Breast epithelium (tissue), 4 donors: Measurements from ENCODE around the gene TMEM17. TPM values are rescaled to one million over a fixed set of nuclear protein-coding genes. Genes with fewer than 3 reads are reported as not detected.

Experiments
- DNase-seq, 2 donors: peaks; one replicate each; pipeline ENCODE4 v3.0.0-alpha.2; 2019; ENCODE audit warnings: low spot score in 2 of 2
- H3K27ac ChIP-seq, 2 donors: fragments of 200-600 bp; sonication (generic) in 1 of 2; one replicate each; pipeline ENCODE4 v1.5.1; 2016 to 2019; ENCODE audit warnings: mild to moderate bottlenecking in 1 of 2
- H3K27me3 ChIP-seq, 2 donors: fragments of 200-600 bp; sonication (generic) in 1 of 2; one replicate each; pipeline versions ENCODE4 v1.5.1 to v1.6.0; 2017 to 2019; ENCODE audit warnings: control low read depth in 1 of 2, mild to moderate bottlenecking in 1 of 2
- H3K36me3 ChIP-seq: fragments of 200-600 bp; one replicate; pipeline ENCODE4 v1.5.1; 2019
- H3K4me1 ChIP-seq, 2 donors: fragments of 200-600 bp; sonication (generic); one replicate each; pipeline ENCODE4 v1.5.1; 2016 to 2019; ENCODE audit warnings: control low read depth in 1 of 2
- H3K4me3 ChIP-seq, 3 donors: fragments of 200-600 bp; sonication (generic); 1 replicate in 2 of 3; 2 replicates in 1 of 3; pipeline ENCODE4 v1.5.1; 2016 to 2019; ENCODE audit warnings: mild to moderate bottlenecking in 3 of 3, moderate library complexity in 2 of 3
- H3K9me3 ChIP-seq, 2 donors: fragments of 200-600 bp; sonication (generic) in 1 of 2; one replicate each; pipeline ENCODE4 v1.5.1; 2016 to 2019; ENCODE audit warnings: control low read depth in 1 of 2
- POLR2A ChIP-seq: fragments of 450-650 bp; IDR thresholded peaks from one replicate; pipeline ENCODE4 v1.6.1; 2016; ENCODE audit warnings: antibody characterized with exemption, mild to moderate bottlenecking, moderate library complexity
- POLR2AphosphoS5 ChIP-seq, 3 donors: sonication (generic); formaldehyde crosslinking; IDR thresholded peaks; one replicate each; pipeline ENCODE4 v1.6.1; 2017; ENCODE audit warnings: antibody characterized with exemption in 3 of 3
- intact Hi-C: fragments of 100-400 bp; cut with DNase I; formaldehyde crosslinking; loops from one replicate; pipeline ENCODE4 v1.15.1; 2023; ENCODE audit warnings: low total_unique reads
- total RNA-seq, 3 donors: library from RNA; depleted of rRNA; stranded (reverse); fragments of >200 nt; gene quantifications; one replicate each; pipeline ENCODE4 v1.1.0, GENCODE V29; 2016
- TF ChIP-seq, protein P1 (sequence below), 3 donors: fragments of 450-650 bp; IDR thresholded peaks; one replicate each; pipeline ENCODE4 v1.5.1; 2016 to 2017; ENCODE audit warnings: antibody characterized with exemption in 3 of 3, mild to moderate bottlenecking in 3 of 3, moderate library complexity in 3 of 3

The TMEM17 gene
- total RNA-seq, 3 donors from 2014 or later, result 0.33 to 3.4 (median 2.3) TPM

DNA sequence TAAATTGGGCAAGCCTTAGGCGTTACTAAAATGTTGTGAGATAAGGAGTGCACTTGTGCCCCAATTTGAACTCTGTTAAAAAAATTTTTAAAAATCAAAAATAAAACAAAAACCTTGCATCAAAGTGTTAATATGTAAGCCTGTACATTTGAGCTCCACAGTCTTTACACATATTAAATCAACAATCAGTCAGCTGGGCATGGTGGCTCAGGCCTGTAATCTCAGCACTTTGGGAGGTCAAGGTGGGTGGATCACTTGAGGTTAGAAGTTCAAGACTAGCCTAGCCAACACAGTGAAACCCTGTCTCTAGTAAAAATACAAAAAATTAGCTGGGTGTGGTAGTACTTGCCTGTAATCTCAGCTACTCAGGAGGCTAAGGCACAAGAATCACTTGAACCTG, 16.3 kb downstream of the TMEM17 start:
- DNase-seq, result no peak
- H3K36me3 ChIP-seq, result no peaks in the 10 kb centered on the region
- H3K4me1 ChIP-seq, result no peaks in the 10 kb centered on the region
- intact Hi-C loops, result no loop called here
- H3K27ac ChIP-seq, result no peak overlapping the region
- no peaks in the 10 kb centered on the region for H3K9me3 ChIP-seq
- no peaks in the 10 kb centered on the region for H3K27me3 ChIP-seq
- TF ChIP-seq POLR2AphosphoS5 (IDR thresholded peaks at IDR 0.05) (no peak), POLR2A (no peak)
- TF ChIP-seq, protein P1, sequence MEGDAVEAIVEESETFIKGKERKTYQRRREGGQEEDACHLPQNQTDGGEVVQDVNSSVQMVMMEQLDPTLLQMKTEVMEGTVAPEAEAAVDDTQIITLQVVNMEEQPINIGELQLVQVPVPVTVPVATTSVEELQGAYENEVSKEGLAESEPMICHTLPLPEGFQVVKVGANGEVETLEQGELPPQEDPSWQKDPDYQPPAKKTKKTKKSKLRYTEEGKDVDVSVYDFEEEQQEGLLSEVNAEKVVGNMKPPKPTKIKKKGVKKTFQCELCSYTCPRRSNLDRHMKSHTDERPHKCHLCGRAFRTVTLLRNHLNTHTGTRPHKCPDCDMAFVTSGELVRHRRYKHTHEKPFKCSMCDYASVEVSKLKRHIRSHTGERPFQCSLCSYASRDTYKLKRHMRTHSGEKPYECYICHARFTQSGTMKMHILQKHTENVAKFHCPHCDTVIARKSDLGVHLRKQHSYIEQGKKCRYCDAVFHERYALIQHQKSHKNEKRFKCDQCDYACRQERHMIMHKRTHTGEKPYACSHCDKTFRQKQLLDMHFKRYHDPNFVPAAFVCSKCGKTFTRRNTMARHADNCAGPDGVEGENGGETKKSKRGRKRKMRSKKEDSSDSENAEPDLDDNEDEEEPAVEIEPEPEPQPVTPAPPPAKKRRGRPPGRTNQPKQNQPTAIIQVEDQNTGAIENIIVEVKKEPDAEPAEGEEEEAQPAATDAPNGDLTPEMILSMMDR (IDR thresholded peaks at IDR 0.05), result no peak
- H3K4me3 ChIP-seq, result no peak overlapping the region

DNA sequence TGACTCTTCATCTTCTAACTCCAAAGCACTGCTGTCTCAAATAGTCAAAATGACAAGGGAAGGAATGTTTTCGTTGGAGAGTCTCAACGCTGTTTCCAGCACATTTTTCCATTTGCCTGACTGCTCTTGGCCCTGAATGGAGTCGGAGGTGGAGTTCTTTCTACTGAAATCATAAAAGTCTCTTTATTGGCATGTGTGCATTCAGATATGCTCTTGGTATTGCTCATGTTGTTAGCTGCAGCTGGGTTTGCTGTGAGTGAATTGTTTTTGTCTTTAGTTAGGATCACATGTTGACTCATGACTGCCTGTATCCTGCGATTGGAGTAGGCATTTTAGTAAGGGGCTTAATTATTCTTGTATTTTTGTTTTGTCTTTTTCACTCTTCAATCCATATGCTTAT, 16.8 kb downstream of the TMEM17 start:
- TF ChIP-seq, protein P1 (IDR thresholded peaks at IDR 0.05), result no peak
- no peak for TF ChIP-seq POLR2A
- no peak for TF ChIP-seq POLR2AphosphoS5 (IDR thresholded peaks at IDR 0.05)
- no peaks in the 10 kb centered on the region for H3K4me1 ChIP-seq
- no peak for DNase-seq
- H3K27ac ChIP-seq, result no peak overlapping the region
- H3K36me3 ChIP-seq, result no peaks in the 10 kb centered on the region
- no peaks in the 10 kb centered on the region for H3K9me3 ChIP-seq
- no peak overlapping the region for H3K4me3 ChIP-seq
- no peaks in the 10 kb centered on the region for H3K27me3 ChIP-seq
- intact Hi-C loops, result no loop called here

DNA sequence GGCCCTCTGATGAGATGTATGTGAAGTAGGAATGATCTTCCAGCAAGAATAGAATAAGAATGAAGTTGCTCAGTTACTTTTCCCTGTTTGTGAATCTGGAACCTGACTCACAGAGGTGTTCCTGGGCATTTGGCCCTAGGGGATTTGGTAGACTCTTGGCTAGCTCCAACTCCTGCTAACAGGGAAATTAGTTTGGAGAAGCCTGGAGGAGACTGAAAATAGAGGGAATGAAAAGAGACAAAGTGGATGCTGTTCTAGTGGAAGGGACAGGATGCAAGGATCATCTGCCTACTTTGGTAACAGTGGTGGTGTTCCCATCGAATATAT, 19.6 kb downstream of the TMEM17 start:
- no peaks in the 10 kb centered on the region for H3K4me1 ChIP-seq
- no peaks in the 10 kb centered on the region for H3K9me3 ChIP-seq
- peak overlapping the region; percentile 6 to 48 for H3K27ac ChIP-seq
- TF ChIP-seq POLR2A (no peak), POLR2AphosphoS5 (IDR thresholded peaks at IDR 0.05) (no peak)
- TF ChIP-seq, protein P1 (IDR thresholded peaks at IDR 0.05), result no peak
- H3K4me3 ChIP-seq, result no peak overlapping the region
- no peaks in the 10 kb centered on the region for H3K27me3 ChIP-seq
- no peaks in the 10 kb centered on the region for H3K36me3 ChIP-seq
- DNase-seq, result no peak
- intact Hi-C loops, result no loop called here

DNA sequence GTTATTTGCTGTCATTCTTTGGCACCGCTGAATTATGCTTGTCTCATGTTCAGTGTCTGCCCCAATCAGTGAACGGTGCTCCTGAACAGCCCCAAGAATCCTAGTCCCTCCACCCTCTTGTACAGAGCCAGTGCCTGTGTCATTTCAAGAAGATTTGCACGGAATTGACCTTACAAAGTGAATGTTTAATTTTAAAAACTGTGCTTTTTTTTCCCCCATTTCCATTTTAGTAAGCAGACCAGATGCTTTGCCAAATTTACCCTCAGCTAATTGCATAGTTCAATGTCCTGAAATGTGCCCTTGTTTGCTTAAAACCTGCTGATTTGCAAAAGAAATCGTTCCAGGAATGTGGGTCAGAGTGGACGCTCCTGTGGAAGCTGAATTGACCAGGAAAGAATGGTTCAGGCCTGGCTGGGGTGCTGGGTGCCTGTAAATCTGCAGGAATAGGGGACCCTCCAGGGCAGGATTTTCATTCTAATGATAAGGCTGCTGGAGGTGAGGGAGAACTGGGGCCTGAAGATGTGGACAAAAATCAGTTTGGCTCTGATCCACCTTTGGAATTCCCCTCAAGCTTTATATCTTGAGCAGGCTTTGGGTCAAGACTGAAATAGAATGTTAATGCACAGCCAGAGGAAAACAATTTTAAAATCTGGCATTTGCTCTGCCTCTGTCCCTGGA, 20.1 kb downstream of the TMEM17 start:
- Histone ChIP-seq H3K4me3 (no peak overlapping the region), H3K27me3 (no peaks in the 10 kb centered on the region), H3K27ac (peak overlapping the region; percentile 6 to 48), H3K36me3 (no peaks in the 10 kb centered on the region), H3K4me1 (no peaks in the 10 kb centered on the region), H3K9me3 (no peaks in the 10 kb centered on the region)
- TF ChIP-seq, protein P1 (IDR thresholded peaks at IDR 0.05), result no peak
- TF ChIP-seq POLR2A (no peak), POLR2AphosphoS5 (IDR thresholded peaks at IDR 0.05) (no peak)
- intact Hi-C loops, result no loop called here
- DNase-seq, result no peak

DNA sequence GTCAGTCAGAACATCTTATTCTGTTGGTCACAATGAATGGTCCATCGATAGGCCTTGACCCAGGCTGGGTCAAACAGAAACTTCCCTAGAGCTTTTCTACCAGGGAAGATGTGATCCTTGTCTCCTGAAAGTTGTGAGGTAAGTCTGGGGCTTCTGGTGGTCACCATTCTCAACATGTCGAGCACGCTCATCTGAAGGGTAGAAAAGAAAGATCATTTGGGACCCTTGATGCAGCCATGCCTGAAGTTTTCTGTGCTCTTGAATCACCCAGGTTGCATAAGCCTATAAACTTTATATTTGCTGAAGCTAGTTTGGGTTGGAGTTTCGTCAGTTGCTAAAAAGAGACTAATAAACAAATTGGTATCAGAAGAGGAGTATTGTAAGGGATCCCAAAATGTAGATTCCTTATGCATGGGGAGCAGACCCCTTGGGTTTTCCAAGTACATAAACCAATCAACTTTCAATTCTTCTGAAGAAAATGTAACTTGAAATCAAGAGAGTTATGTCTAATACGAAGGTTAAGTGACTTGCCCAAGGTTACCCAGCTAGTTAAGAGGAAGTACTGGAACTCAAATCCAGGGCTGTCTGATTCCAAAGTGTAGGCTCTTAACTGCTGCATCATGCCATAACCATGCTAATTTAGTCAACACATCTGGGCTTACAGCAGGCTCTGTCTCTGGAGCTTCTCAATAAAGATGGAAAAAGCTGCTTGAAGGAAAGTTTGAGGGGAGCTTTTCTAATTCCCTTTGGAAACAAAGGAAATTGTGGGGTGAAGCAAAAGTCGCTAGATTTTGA, 23.2 kb downstream of the TMEM17 start:
- no peak for DNase-seq
- TF ChIP-seq POLR2AphosphoS5 (IDR thresholded peaks at IDR 0.05) (no peak), POLR2A (no peak)
- TF ChIP-seq, protein P1 (IDR thresholded peaks at IDR 0.05), result no peak
- H3K27ac ChIP-seq, result no peak overlapping the region
- H3K9me3 ChIP-seq, result no peaks in the 10 kb centered on the region
- no peaks in the 10 kb centered on the region for H3K27me3 ChIP-seq
- no peaks in the 10 kb centered on the region for H3K36me3 ChIP-seq
- no peak overlapping the region for H3K4me3 ChIP-seq
- peaks cover 0 to 2% of the 10 kb centered on the region in 2 donors for H3K4me1 ChIP-seq
- intact Hi-C loops, result no loop called here
